Hepatocyte (in vitro differentiated cells): ENCODE data around the gene SUGCT.

Experiments used
- EZH2 ChIP-seq: fragments of 200-600 bp; sonication (generic); IDR thresholded peaks from 2 replicates; pipeline ENCODE4 v1.6.1; 2016; ENCODE audit warnings: antibody characterized with exemption, mild to moderate bottlenecking, borderline replicate concordance
- TF ChIP-seq, protein P1 (sequence below): fragments of 200-600 bp; sonication (generic); IDR thresholded peaks from 2 replicates; pipeline ENCODE4 v1.5.1; 2016; ENCODE audit warnings: antibody characterized with exemption, mild to moderate bottlenecking; ENCODE audit not compliant: poor library complexity

DNA sequence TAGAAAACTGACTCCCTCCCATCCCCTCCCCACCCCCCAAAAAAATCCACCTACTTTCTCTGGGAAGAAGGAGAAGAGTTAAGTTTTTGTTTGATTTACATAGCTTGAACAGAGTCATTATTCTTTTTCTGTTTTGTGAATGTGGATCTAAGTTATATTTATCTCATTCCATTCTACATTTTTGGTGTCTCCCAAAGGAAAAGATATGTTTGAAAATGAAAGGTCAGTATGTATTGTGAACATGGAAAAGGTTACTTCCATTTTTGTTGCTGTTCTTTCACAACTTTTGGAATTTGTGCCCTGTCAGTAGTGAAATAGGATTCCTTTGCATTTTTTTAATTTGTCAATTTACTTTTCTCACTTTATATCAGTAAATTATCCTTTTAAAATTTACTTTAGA, 547.9 kb downstream of the SUGCT start:
- TF ChIP-seq, protein P1, sequence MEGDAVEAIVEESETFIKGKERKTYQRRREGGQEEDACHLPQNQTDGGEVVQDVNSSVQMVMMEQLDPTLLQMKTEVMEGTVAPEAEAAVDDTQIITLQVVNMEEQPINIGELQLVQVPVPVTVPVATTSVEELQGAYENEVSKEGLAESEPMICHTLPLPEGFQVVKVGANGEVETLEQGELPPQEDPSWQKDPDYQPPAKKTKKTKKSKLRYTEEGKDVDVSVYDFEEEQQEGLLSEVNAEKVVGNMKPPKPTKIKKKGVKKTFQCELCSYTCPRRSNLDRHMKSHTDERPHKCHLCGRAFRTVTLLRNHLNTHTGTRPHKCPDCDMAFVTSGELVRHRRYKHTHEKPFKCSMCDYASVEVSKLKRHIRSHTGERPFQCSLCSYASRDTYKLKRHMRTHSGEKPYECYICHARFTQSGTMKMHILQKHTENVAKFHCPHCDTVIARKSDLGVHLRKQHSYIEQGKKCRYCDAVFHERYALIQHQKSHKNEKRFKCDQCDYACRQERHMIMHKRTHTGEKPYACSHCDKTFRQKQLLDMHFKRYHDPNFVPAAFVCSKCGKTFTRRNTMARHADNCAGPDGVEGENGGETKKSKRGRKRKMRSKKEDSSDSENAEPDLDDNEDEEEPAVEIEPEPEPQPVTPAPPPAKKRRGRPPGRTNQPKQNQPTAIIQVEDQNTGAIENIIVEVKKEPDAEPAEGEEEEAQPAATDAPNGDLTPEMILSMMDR = no peak
- no peak for TF ChIP-seq EZH2
